HEK293T (cell line): Measurements from ENCODE around the gene FAM163B.

Experiments
- CTBP1 ChIP-seq: fragments of 450-650 bp; IDR thresholded peaks from 2 replicates; pipeline ENCODE4 v1.6.1; 2016; ENCODE audit warnings: borderline replicate concordance
- FOXK2 ChIP-seq: fragments of 450-650 bp; IDR thresholded peaks from 2 replicates; pipeline ENCODE4 v1.6.1; 2016; ENCODE audit warnings: mild to moderate bottlenecking
- FOXM1 ChIP-seq: fragments of 450-650 bp; IDR thresholded peaks from 2 replicates; pipeline ENCODE4 v1.6.1; 2017; ENCODE audit warnings: mild to moderate bottlenecking, borderline replicate concordance
- HDGF ChIP-seq: fragments of 450-650 bp; IDR thresholded peaks from 2 replicates; pipeline ENCODE4 v1.6.1; 2017; ENCODE audit warnings: antibody characterized with exemption, borderline replicate concordance

- TF ChIP-seq CTBP1: no peak
- no peak for TF ChIP-seq FOXK2
- no peak for TF ChIP-seq FOXM1
- no peak; the same call in 1 of the 2 replicates for TF ChIP-seq HDGF
Measured at GRCh38 chr9:133585481-133586351, 23.5 kb downstream of the FAM163B start.
